NCI-H2196 (cell line): ENCODE data around the gene QRSL1.
A peak's percentile ranks its signal among the peaks of the same experiment; 100 is the strongest.
"Not testable (repeated sequence)": the region's sequence is repeated elsewhere in the genome, so short reads cannot be mapped to it uniquely, and the experiment has no call there.

Source experiments
- DNase-seq: peaks from one replicate; lab custom pipeline; 2025; ENCODE audit not compliant: unreplicated experiment; lab: John Stamatoyannopoulos, UW

QRSL1 gene

GRCh38 chr6:106622412-106622811, 7.0 kb upstream of the QRSL1 start:
- DNase-seq: no peak

- no peak for DNase-seq
Observed at GRCh38 chr6:106623039-106623438, 6.3 kb upstream of the QRSL1 start.

- DNase-seq: no peak
Observed at GRCh38 chr6:106626485-106626884, 2.9 kb upstream of the QRSL1 start.

DNA sequence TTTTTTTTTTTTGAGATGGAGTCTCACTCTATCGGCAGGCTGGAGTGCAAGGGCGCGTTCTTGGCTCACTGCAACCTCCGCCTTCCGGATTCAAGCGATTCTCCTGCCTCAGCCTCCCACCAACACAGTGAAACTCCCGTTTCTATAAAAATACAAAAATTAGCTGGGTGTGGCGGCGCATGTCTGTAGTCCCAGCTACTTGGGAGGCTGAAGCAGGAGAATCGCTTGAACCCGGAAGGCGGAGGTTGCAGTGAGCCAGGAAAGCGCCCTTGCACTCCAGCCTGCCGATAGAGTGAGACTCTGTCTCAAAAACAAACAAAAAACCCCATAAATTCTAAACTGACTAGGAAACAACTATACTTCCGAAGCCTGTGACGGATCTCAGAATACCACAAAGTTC, 1.6 kb upstream of the QRSL1 start:
- not testable (repeated sequence) for DNase-seq

DNA sequence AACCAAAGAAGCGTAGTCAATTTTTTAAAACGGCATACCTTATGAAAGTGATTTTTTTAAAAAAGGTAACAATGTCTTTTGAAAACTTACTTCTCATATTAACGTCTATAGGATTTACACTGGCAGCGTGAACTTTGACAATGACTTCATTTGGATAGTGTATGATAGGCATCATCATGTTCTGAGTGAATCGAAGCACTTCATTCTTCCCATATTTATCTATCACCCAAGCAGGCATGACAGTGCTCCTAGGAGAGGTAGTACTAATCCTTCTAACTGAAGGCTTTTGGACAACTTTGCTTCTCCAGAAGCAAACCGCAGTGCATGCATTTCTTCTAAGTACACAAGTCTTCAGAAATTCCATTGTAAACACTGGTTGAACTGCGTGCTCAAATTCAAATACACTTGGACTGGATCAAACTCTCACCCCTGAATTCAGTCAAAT, 698 bp upstream of the QRSL1 start:
- DNase-seq: no peak

DNA sequence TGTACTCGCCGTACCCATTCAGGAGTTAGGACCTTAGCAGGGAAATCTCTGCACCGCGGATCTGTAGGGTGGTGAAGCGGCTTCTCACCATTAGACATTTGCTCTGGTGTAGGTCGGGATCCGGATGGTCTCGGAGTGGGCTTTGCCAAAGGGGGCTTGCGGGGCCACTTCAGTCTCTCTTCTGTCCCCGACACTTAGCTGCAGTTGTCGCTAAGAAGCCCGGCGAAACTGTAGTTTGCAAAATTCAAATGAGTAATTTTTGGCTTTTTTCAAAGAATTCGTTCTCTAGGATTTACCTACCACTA, 433 bp downstream of the QRSL1 start:
- no peak for DNase-seq

DNA sequence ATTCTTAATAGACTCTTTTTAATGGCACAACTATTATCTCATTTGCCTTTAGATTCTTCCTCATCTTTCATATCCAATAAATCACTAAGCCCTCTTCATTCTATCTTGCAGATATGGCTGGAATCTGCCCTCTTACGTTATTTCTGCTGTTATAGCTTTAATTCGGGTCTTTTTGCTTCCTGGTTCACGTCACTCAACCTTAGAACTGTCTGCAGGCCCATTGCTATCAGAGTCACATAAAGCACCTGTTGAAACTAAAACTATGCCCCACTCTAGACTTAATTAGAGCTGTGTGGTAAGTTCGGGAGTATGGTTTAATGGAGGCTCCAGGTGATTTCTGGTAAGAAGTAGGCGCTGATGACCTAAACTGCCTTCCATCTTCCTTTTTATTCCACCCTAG, 988 bp downstream of the QRSL1 start:
- DNase-seq: no peak

- no peak for DNase-seq
Observed at GRCh38 chr6:106631346-106631745, 2.0 kb downstream of the QRSL1 start.

GRCh38 chr6:106634565-106634964, 5.2 kb downstream of the QRSL1 start:
- no peak for DNase-seq

GRCh38 chr6:106637051-106637716, 7.8 kb downstream of the QRSL1 start:
- no peak for DNase-seq

DNA sequence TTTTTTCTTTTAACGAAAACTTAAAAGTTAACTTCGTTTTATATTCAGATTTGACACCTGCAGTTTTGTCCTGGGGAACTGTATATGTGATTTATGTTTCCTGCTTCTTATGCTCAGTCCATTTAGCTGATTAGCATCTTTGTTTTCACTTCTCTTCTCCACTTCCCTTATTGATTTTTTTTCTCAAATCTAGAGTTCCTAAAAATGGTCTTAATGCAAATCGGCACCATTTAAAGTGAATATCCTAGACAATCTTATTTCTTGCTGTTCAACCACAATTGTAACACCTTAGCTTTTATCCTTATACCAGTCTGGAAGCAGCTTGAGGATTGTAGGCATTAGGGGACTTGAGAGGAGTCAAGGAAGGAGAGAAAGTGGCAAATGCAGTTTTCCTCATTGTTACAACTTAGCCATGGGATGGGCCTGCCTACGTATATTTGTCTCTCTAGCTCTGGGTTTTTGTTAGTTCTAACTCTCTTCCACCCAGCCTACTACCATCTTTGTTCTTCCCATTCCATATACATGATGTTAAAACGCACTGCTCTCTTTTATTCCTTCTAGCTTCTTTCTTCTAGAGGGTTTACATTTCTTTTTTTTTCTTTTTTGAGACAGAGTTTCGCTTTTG, 8.5 kb downstream of the QRSL1 start:
- DNase-seq: no peak

- DNase-seq: no peak
Observed at GRCh38 chr6:106639812-106640211, 10.4 kb downstream of the QRSL1 start.

GRCh38 chr6:106642476-106642875, 13.1 kb downstream of the QRSL1 start:
- no peak for DNase-seq

GRCh38 chr6:106643061-106643460, 13.7 kb downstream of the QRSL1 start:
- DNase-seq: no peak

- no peak for DNase-seq
Observed at GRCh38 chr6:106648651-106649308, 19.4 kb downstream of the QRSL1 start.

DNA sequence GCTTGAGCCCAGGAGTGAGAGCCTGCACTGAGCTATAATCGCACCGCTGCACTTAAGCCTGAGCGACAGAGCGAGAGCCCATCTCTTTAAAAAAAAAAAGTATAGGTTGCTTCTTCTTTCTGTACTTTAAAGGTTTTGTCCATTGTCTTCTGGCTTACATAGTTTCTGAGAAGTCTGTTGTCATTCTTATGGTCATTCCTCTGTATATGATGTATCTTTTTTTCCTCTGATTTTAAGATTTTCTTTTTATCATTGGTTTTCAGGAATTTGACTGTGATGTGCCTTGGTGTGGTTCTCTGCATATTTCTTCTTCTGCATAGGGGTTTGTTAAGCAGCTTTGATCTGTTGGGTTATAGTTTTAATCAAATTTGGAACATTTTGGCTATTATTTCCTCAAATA, 29.1 kb downstream of the QRSL1 start:
- DNase-seq: peak; percentile 9

DNA sequence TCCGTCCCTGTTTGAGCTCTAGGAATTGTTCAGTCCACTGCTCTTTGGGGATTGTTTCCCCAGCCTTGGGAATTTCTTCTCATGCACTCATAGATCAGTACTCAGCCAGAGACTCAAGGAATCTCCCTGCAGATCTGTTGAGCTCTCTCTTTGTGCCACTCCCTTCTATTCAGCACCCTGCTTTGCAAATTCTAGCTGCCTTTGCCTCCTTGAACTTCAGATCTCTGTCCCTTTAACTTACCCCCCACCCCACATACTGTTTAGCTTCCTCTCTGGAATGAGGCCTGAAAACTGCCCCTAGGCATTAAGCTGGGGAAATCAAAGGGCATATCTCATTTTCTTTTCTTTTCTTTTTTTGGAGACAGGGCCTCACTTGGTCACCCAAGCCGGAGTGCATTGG, 30.5 kb downstream of the QRSL1 start:
- DNase-seq: no peak

DNA sequence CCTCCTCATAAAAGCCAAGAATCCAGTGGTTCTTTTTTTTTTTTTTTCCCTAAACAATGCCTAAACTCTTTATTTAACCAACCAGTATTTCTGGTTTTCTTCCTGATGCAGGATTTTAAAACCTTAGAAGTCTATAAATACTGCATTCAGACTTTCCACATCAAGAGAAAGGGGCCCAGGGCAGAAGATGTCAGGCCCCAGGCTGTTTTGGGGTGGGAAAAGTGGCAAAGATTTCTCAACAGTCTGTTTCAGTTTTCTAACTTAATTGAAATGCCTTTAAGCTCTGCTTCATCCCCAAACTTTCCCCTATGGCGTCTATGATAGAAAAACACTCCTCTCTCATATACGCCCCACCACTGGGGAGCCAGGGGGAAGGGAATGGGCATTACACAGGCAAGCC, 33.1 kb downstream of the QRSL1 start:
- DNase-seq: no peak

- no peak for DNase-seq
Observed at GRCh38 chr6:106666282-106667021, 37.1 kb downstream of the QRSL1 start.

GRCh38 chr6:106667022-106667402, 37.6 kb downstream of the QRSL1 start:
- DNase-seq: no peak

DNA sequence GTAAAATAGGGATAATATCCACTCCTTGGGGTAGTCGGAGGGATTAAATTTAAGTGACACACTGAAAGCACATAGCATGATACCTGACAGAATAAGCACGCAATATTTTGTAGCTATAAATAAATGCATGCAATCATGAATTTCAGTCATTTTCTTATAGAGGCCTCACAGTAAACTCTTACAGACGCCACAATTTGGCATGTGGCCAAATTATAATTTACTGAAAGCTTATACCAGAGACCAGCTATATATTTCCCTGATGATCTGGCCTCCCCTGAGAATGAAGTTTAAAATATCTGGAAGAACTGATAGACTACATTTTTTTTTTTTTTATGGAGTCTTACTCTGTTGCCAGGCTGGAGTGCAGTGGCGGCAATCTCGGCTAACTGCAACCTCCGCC, 40.9 kb downstream of the QRSL1 start:
- peak; percentile 20 for DNase-seq

GRCh38 chr6:106671651-106672050, 42.3 kb downstream of the QRSL1 start:
- DNase-seq: no peak
